Activated CD4-positive, alpha-beta T cell treated with anti-CD3 and anti-CD28 coated beads for 4 hours (primary cell): Measurements from ENCODE around the gene BMPER.

ENCODE experiments used
- DNase-seq, 2 donors: peaks; one replicate each; pipeline ENCODE4 v3.0.0-alpha.2; 2020

The BMPER gene

GRCh38 chr7:34191162-34191561, 285.8 kb downstream of the BMPER start:
- DNase-seq = no peak

- DNase-seq = no peak
These were observed 286.6 kb downstream of the BMPER start for GRCh38 chr7:34191771-34192479.

GRCh38 chr7:34192906-34193305, 287.6 kb downstream of the BMPER start:
- DNase-seq = no peak

- DNase-seq = no peak
These were observed 292.9 kb downstream of the BMPER start for GRCh38 chr7:34198231-34198641.
